ENCODE measurements around the gene ZNF425.

DNA sequence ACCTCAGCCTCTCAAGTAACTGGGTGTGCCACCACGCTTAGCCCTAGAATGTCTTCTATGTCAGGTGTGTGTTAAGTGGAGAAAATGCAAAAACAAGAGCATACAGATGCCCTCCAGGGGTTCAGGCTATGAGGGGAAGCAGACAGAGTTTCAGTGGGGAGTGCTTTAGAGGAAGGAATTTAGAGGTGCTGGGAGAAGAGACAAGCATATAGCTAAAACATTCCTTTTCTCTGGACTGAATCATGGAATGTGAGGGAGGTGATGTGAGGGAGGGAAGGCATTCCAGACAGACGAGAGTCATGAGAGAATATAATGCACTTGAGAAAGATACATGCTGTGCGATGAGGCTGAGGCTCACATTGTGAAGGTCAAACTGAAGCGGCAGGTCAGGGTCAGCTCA lies 29.0 kb downstream of the ZNF425 start:
- TF ChIP-seq CTBP1 (IDR thresholded peaks at IDR 0.05; ENCODE audit: borderline replicate concordance) (no peak), SP1 (IDR thresholded peaks at IDR 0.05) (no peak), FOXM1 (IDR thresholded peaks at IDR 0.05; ENCODE audit: borderline replicate concordance) (no peak), ARNT (IDR thresholded peaks at IDR 0.05) (no peak), SUZ12 (IDR thresholded peaks at IDR 0.05) (no peak), LEF1 (IDR thresholded peaks at IDR 0.05; ENCODE audit: borderline replicate concordance) (no peak), ZNF384 (IDR thresholded peaks at IDR 0.05) (no peak)

Measured in HEK293T (cell line).